A673 (cell line): ENCODE measurements around the gene MICAL3. TPM values are rescaled to one million over a fixed set of nuclear protein-coding genes. Genes with fewer than 3 reads are reported as not detected.

Source experiments
- BruUV-seq: library from RNA; stranded (reverse); fragments of 400-500 nt; replicated peaks from 2 replicates; lab custom pipeline; 2021; lab: Mats Ljungman, UMichigan
- CTCF ChIA-PET: fragments of 300-600 bp; sonication (Branson Sonifier 250); formaldehyde crosslinking; loops from one replicate; lab custom pipeline; 2022; ENCODE audit warnings: antibody characterized with exemption; lab: Charles Lee
- POLR2A ChIA-PET: fragments of 300-600 bp; sonication (Branson Sonifier 250); formaldehyde crosslinking; loops from one replicate; lab custom pipeline; 2022; ENCODE audit warnings: antibody characterized with exemption; ENCODE audit not compliant: low non-redundant PET; lab: Charles Lee
- DNase-seq: peaks from one replicate; pipeline ENCODE4 v3.0.0-alpha.2; 2015; ENCODE audit warnings: low spot score
- H3K27ac ChIP-seq: fragments of 200-600 bp; sonication (generic); 2 replicates; pipeline ENCODE4 v1.5.1; 2016; ENCODE audit warnings: mixed run types, low read depth, mild to moderate bottlenecking, mixed read lengths, antibody characterized with exemption, low read length; ENCODE audit not compliant: poor library complexity, severe bottlenecking
- H3K27me3 ChIP-seq: fragments of 200-600 bp; sonication (generic); replicated peaks from 2 replicates; pipeline ENCODE4 v1.6.1; 2017; ENCODE audit warnings: mixed run types, low read depth, mild to moderate bottlenecking, mixed read lengths, antibody characterized with exemption, low read length; ENCODE audit not compliant: insufficient read depth, poor library complexity
- H3K36me3 ChIP-seq: fragments of 200-600 bp; sonication (generic); 2 replicates; pipeline ENCODE4 v1.6.1; 2016; ENCODE audit warnings: mixed run types, mild to moderate bottlenecking, mixed read lengths, antibody characterized with exemption, low read length; ENCODE audit not compliant: insufficient read depth, poor library complexity, severe bottlenecking
- H3K4me1 ChIP-seq: fragments of 200-600 bp; sonication (generic); 2 replicates; pipeline ENCODE4 v1.6.1; 2017; ENCODE audit warnings: mixed run types, mild to moderate bottlenecking, mixed read lengths, antibody characterized with exemption, low read length; ENCODE audit not compliant: insufficient read depth, poor library complexity, severe bottlenecking
- H3K4me3 ChIP-seq: fragments of 200-600 bp; sonication (generic); 2 replicates; pipeline ENCODE4 v1.5.1; 2016; ENCODE audit warnings: low read depth, mixed run types, mild to moderate bottlenecking, mixed read lengths, low read length; ENCODE audit not compliant: poor library complexity, severe bottlenecking
- H3K9me3 ChIP-seq: fragments of 200-600 bp; sonication (generic); 2 replicates; pipeline ENCODE4 v1.6.1; 2016; ENCODE audit warnings: mixed run types, low read depth, mild to moderate bottlenecking, mixed read lengths, antibody characterized with exemption, low read length; ENCODE audit not compliant: poor library complexity, severe bottlenecking
- EZH2 ChIP-seq: fragments of 200-600 bp; sonication (generic); IDR thresholded peaks from 2 replicates; pipeline ENCODE4 v1.6.1; 2017; ENCODE audit warnings: borderline replicate concordance, low read depth, mild to moderate bottlenecking, mixed read lengths, antibody characterized with exemption, low read length; ENCODE audit not compliant: poor library complexity, severe bottlenecking
- intact Hi-C: fragments of 100-400 bp; cut with micrococcal nuclease; formaldehyde crosslinking; loops from one replicate; pipeline ENCODE4 v1.10.0; 2022; ENCODE audit not compliant: unreplicated experiment
- total RNA-seq: library from RNA; stranded (reverse); gene quantifications from 2 replicates; pipeline ENCODE4 v1.2.3, GENCODE V29; 2021
- TF ChIP-seq, protein P1 (sequence below): fragments of 300-800, 200-600 bp; sonication (generic); conservative IDR thresholded peaks from 2 replicates; pipeline ENCODE4 v1.5.1; 2017; ENCODE audit warnings: low read depth, mild to moderate bottlenecking, antibody characterized with exemption, low read length, moderate library complexity, mixed read lengths

MICAL3 gene
- total RNA-seq, 1 experiment from 2014 or later, result 63.6 TPM

- no TSS peak for BruUV-seq
- no peaks in the 10 kb centered on the region for H3K27me3 ChIP-seq
- ChIA-PET POLR2A (no interaction called here), CTCF (no interaction called here)
- TF ChIP-seq EZH2, result no peak
- TF ChIP-seq, protein P1, sequence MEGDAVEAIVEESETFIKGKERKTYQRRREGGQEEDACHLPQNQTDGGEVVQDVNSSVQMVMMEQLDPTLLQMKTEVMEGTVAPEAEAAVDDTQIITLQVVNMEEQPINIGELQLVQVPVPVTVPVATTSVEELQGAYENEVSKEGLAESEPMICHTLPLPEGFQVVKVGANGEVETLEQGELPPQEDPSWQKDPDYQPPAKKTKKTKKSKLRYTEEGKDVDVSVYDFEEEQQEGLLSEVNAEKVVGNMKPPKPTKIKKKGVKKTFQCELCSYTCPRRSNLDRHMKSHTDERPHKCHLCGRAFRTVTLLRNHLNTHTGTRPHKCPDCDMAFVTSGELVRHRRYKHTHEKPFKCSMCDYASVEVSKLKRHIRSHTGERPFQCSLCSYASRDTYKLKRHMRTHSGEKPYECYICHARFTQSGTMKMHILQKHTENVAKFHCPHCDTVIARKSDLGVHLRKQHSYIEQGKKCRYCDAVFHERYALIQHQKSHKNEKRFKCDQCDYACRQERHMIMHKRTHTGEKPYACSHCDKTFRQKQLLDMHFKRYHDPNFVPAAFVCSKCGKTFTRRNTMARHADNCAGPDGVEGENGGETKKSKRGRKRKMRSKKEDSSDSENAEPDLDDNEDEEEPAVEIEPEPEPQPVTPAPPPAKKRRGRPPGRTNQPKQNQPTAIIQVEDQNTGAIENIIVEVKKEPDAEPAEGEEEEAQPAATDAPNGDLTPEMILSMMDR, result no peak
- H3K4me3 ChIP-seq, result no peak overlapping the region
- H3K4me1 ChIP-seq, result peaks cover 14% of the 10 kb centered on the region
- no peaks in the 10 kb centered on the region for H3K9me3 ChIP-seq
- intact Hi-C loops, result no loop called here
- no peak for DNase-seq
- no peaks in the 10 kb centered on the region for H3K36me3 ChIP-seq
- no peak overlapping the region for H3K27ac ChIP-seq
These were observed 77.5 kb downstream of the MICAL3 start for GRCh38 chr22:17946662-17947367.

DNA sequence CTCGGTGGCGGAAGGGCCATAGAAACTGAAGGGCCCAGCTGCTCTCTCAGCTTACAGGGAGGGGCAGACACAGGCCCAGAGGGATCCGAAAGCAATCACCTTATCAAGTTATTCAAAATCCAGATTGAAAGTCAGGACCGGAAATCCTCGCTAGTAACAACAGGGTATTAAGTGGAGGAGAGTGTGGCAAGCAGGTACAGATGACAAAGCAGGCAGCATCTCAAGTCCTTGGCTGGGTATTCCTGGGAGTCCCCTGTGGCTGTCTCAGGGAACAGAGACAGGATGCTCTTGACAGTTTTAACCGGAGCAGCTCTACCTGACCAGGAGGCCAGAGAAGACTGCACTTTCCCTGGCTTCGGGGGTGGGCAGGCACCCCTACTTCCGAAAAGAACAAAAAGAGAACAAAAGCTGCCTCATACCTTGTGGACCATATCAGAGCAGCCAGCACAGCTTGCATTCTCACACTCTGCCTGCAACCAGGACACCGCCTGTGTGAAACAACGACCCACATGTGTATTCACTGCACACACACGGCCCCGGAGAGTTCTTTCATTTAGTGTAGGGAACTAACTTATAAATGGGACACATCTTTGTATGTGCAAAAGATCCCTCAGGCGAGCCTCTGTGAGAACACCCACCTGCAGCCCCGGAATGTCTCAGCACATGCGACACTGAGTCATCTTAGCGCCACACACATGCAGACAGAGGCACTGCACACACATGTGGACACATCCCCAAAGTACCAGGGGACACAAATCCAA, 78.3 kb downstream of the MICAL3 start:
- Histone ChIP-seq H3K36me3 (no peaks in the 10 kb centered on the region), H3K27ac (no peak overlapping the region), H3K4me3 (no peak overlapping the region), H3K4me1 (peaks cover 14% of the 10 kb centered on the region), H3K27me3 (no peaks in the 10 kb centered on the region), H3K9me3 (no peaks in the 10 kb centered on the region)
- POLR2A ChIA-PET, result no interaction called here
- CTCF ChIA-PET, result no interaction called here
- BruUV-seq, result no TSS peak
- no peak for DNase-seq
- intact Hi-C loops, result no loop called here
- TF ChIP-seq EZH2, result no peak
- TF ChIP-seq, protein P1, result no peak

DNA sequence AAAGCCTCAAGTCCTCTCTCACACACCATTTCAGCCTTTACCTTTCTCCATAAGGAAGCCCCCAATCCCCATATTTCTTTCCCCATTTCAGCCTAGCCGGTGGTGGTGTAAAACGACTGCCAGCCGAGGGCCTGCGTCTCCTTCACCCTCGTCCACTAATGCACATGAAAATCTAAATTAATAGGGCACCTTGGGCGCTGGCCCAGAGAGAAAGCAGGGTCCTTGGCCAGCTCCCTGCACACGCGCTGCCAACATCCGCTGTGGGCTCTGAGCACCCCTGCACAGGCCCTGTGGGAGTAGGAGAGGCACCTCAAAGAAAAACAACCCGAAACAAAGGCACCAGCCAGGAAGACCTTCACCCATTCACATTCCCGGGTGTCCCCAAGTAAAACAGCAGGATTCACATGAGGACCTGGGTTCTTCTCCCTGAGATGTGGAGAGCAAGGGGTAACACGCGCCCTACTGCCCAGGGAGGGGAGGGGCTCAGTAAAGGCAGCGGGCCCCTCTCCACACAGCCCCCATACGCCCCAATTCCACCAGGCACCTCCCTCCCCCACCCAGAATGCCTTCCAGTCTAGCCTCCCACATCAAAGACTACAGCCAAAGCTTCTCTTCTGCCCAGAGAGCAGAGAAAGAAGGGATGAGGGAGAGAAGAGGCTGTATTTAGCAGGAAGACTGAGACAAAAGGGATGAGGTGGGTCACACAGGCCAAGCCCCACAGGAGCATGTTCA, 79.0 kb downstream of the MICAL3 start:
- H3K4me3 ChIP-seq, result no peak overlapping the region
- peaks cover 14% of the 10 kb centered on the region for H3K4me1 ChIP-seq
- no peaks in the 10 kb centered on the region for H3K27me3 ChIP-seq
- H3K36me3 ChIP-seq, result no peaks in the 10 kb centered on the region
- intact Hi-C loops, result no loop called here
- no peak for DNase-seq
- CTCF ChIA-PET, result no interaction called here
- no peak overlapping the region for H3K27ac ChIP-seq
- no TSS peak for BruUV-seq
- TF ChIP-seq, protein P1, result no peak
- TF ChIP-seq EZH2, result no peak
- POLR2A ChIA-PET, result no interaction called here
- H3K9me3 ChIP-seq, result no peaks in the 10 kb centered on the region
